Measurements from ENCODE around the gene SRGAP3.

The SRGAP3 gene

DNA sequence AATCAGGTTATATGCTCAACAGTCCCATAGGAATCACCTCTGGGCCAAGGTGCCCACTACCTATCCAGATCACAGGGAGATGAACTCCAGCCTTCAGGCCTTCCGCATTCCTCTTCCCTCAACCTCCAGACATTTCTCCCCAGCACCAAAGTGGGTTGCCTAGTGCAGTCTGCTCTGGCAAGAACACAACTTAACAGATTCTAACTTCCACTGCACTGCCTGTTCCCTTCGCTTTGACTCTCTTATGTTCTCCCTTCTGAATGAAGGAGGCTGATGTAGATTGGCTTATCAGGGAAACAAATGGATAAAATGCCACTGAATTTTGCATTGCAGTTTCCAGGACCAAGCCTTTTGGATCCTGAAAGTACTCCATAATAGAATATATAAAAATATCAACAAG is 106.3 kb downstream of the SRGAP3 start:
- no peak overlapping the region for H3K4me3 ChIP-seq
- peaks cover 8% of the 10 kb centered on the region; the same call in 1 of the 2 replicates for H3K36me3 ChIP-seq
- H4K20me1 ChIP-seq: no peaks in the 10 kb centered on the region
- no peak for TF ChIP-seq Cebpa-rat (IDR thresholded peaks at IDR 0.05)
- peaks cover 17% of the 10 kb centered on the region for H3K4me1 ChIP-seq
- no peak overlapping the region for H3K27ac ChIP-seq
- no peaks in the 10 kb centered on the region for H3K27me3 ChIP-seq
- peaks cover 30% of the 10 kb centered on the region for H3K9me3 ChIP-seq
- H3K4me2 ChIP-seq: no peak overlapping the region
- no peak overlapping the region for H3K9ac ChIP-seq

DNA sequence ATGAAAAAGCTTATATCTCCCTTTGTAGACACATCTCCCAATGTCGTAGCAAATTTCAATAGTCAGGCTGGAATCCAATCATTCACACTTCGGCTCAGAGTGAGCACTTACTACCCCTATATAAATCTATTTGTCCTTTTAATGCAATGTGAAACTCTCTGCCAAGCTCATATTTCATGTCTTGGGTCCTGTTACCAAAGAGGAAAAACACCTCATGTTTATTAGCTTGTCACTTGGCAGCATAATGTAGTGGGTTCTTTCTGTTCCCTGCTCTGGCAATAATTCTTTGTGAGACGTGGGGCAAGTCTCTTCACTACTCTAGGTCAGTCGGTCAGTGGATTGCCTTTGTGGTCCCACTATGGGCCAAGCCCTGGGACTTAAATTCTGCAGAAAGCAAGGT is 107.1 kb downstream of the SRGAP3 start:
- no peak overlapping the region for H3K4me2 ChIP-seq

DNA sequence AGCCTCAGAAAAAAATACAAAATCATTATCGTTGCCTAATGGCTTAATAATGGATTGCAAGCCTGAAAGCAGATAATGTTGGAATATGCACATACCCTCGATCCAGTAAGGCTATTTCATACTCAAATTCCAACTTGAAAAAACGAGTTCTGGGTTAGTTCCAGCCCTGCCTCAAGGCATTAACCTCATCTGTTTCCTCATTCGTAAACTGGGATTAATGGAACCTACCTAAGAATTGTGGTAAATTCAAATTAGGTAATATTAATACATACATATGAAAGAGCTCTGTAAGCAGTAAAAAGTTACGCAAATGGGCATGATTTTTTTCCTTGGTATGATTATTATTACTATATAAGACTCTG is 107.5 kb downstream of the SRGAP3 start:
- TF ChIP-seq Cebpa-rat (IDR thresholded peaks at IDR 0.05): no peak
- H3K4me1 ChIP-seq: peaks cover 8% of the 10 kb centered on the region
- H3K27me3 ChIP-seq: no peaks in the 10 kb centered on the region
- H3K4me2 ChIP-seq: no peak overlapping the region
- no peaks in the 10 kb centered on the region for H4K20me1 ChIP-seq
- H3K27ac ChIP-seq: no peak overlapping the region
- peaks cover 30% of the 10 kb centered on the region for H3K9me3 ChIP-seq
- H3K4me3 ChIP-seq: no peak overlapping the region
- H3K36me3 ChIP-seq: peaks cover 8% of the 10 kb centered on the region; the same call in 1 of the 2 replicates
- no peak overlapping the region for H3K9ac ChIP-seq

More for the DNA sequence above, 107.1 kb downstream of the SRGAP3 start:
- no peak for TF ChIP-seq Cebpa-rat (IDR thresholded peaks at IDR 0.05)
- no peaks in the 10 kb centered on the region for H4K20me1 ChIP-seq
- H3K9ac ChIP-seq: no peak overlapping the region
- no peak overlapping the region for H3K27ac ChIP-seq
- no peak overlapping the region for H3K4me3 ChIP-seq
- H3K27me3 ChIP-seq: no peaks in the 10 kb centered on the region
- peaks cover 13% of the 10 kb centered on the region for H3K4me1 ChIP-seq
- H3K36me3 ChIP-seq: peaks cover 8% of the 10 kb centered on the region; the same call in 1 of the 2 replicates
- peaks cover 30% of the 10 kb centered on the region for H3K9me3 ChIP-seq

DNA sequence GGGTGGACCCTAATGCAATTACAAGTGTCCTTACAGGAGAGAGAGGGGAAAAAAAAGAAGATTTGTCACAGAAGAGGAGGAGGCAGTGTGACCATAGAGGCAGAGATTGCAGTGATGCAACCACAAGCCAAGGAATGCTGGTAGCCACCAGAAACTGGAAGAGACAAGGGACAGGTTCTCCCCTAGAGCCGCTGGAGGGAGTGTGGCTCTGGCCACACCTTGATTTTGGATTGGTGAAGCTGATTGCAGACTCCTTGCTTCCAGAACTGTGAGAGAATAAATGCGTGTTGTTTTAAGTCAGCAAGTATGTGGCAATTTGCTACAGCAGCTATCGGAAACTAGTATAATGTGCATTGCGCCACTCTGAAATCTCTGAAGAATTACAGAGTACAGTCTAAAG is 110.1 kb downstream of the SRGAP3 start:
- H3K9me3 ChIP-seq: peaks cover 7% of the 10 kb centered on the region
- no peak for TF ChIP-seq Cebpa-rat (IDR thresholded peaks at IDR 0.05)
- no peak overlapping the region for H3K9ac ChIP-seq
- no peaks in the 10 kb centered on the region for H3K27me3 ChIP-seq
- no peak overlapping the region for H3K4me2 ChIP-seq
- no peaks in the 10 kb centered on the region for H4K20me1 ChIP-seq
- peaks cover 4% of the 10 kb centered on the region; the same call in 1 of the 2 replicates for H3K36me3 ChIP-seq
- peaks cover 5% of the 10 kb centered on the region; the same call in 1 of the 2 replicates for H3K4me1 ChIP-seq
- H3K4me3 ChIP-seq: no peak overlapping the region
- H3K27ac ChIP-seq: no peak overlapping the region

DNA sequence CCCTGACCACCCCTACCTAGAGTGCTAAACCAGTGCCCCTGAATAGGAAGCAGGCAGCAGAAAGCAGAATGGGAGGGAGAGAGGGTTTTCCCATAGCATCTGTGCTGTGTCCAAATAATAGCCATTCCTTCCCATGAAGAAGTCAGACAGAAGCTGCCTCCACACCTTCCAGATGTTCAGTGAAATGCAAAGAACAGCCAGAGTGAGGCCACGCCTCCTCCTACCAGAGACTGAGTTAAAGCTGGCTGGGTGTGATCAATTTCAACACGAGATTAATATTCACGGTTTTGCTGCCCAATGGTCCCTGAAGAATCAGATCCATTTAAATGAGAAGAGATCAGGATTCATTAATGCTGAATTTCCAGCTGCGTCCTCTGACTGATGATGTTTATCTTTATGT is 111.8 kb downstream of the SRGAP3 start:
- no peaks in the 10 kb centered on the region for H3K9me3 ChIP-seq
- no peak for TF ChIP-seq Cebpa-rat (IDR thresholded peaks at IDR 0.05)
- no peak overlapping the region for H3K27ac ChIP-seq
- H3K9ac ChIP-seq: no peak overlapping the region
- no peaks in the 10 kb centered on the region for H3K27me3 ChIP-seq
- H3K36me3 ChIP-seq: no peaks in the 10 kb centered on the region
- H4K20me1 ChIP-seq: no peaks in the 10 kb centered on the region
- no peak overlapping the region for H3K4me2 ChIP-seq
- peaks cover 5% of the 10 kb centered on the region; the same call in 1 of the 2 replicates for H3K4me1 ChIP-seq
- H3K4me3 ChIP-seq: no peak overlapping the region

DNA sequence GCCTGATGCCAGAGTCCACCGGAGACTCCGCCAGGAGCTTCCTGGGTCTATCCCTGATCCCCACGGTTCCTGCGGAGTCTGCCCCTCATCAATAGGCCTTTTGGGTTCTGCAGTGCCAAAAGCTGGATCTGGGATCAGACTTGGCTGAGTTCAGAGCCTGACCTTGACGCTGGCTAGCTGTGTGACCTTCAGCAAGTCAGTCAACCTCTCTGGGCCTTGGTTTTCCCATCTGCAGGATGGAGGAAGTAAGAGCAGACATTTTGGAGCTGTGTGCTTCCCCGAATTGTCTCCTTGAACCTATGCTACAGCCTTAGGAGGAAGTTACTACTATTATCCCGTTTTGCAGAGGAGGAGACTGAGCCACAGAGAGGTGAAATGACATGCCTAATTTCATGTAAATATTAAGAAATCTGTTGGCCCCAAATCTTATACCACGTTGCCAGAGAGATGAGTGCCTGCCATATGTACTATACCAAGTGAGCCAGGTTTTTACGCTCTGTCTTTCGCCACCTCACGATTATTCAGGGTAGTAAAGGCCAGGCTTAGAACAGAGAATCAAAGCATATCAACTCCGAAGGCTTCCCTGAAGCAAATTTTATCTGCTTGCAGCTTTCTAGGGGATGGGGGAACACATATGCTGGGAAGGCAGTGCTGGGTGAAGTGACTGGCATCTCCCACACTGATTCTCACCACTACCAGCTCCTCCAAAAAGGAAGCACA is 112.5 kb downstream of the SRGAP3 start:
- TF ChIP-seq Cebpa-rat (IDR thresholded peaks at IDR 0.05): no peak
- Histone ChIP-seq H3K9ac (no peak overlapping the region), H3K36me3 (no peaks in the 10 kb centered on the region)

DNA sequence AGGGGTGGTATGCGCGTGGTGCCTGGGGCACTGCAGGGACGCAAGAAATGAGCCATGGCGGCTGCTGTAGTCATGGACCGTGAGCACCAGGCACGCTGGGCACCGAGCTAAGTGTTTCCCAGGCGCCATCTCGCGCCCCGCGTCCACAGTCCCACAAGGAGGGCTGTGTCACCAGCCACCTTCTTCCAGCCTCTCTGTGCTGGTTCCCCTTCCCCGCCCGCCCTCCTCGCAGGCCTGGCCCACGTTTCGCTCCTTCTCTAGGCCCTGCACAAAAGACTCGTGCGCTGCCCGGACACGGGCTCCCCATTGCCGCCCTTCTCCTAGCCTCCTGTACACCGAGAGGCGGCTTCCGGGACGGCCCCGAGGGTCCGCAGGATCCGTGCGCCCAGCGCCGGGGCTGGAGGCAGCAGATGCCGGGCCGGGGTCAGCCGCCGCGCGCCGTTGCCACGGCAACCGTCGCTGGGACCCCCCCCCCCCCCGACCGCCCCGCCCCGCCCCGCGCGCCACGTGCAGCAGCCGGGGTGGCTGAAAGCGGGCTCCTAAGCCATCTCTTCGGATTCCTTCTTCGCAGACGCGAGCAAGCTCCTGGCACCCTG is 113.4 kb downstream of the SRGAP3 start:
- Histone ChIP-seq H3K36me3 (no peaks in the 10 kb centered on the region), H3K9ac (no peak overlapping the region), H3K4me1 (peaks cover 5% of the 10 kb centered on the region; the same call in 1 of the 2 replicates), H4K20me1 (no peaks in the 10 kb centered on the region), H3K27ac (no peak overlapping the region), H3K9me3 (no peaks in the 10 kb centered on the region), H3K27me3 (no peaks in the 10 kb centered on the region), H3K4me3 (no peak overlapping the region), H3K4me2 (peak overlapping the region; percentile 51)
- no peak for TF ChIP-seq Cebpa-rat (IDR thresholded peaks at IDR 0.05)

More for the DNA sequence above, 112.5 kb downstream of the SRGAP3 start:
- Histone ChIP-seq H3K4me1 (peaks cover 5% of the 10 kb centered on the region; the same call in 1 of the 2 replicates), H3K4me2 (peak overlapping the region; percentile 51), H3K9me3 (no peaks in the 10 kb centered on the region), H4K20me1 (no peaks in the 10 kb centered on the region), H3K4me3 (no peak overlapping the region), H3K27ac (no peak overlapping the region), H3K27me3 (no peaks in the 10 kb centered on the region)

DNA sequence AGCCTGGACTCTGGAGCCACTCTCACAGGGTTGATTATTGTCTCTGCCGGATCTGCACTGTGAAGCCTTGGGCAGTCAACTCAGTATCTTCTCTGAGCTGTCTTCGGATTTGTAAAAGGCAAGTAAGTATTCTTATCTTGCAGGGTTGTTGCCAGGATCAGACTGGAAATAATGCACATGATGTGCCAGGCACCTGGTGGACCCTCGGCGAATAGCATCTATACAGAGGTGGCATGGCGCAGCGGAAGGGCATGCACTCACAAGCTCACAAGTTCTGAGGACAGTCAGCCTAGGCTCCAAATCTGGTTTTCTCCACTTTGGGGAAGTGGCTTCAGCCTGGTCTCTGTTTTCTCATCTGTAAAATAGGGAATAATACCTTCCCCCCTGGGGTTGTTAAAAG is 113.9 kb downstream of the SRGAP3 start:
- Histone ChIP-seq H3K4me3 (no peak overlapping the region), H4K20me1 (no peaks in the 10 kb centered on the region), H3K9me3 (no peaks in the 10 kb centered on the region), H3K36me3 (no peaks in the 10 kb centered on the region), H3K4me2 (no peak overlapping the region), H3K9ac (no peak overlapping the region), H3K27ac (no peak overlapping the region), H3K27me3 (no peaks in the 10 kb centered on the region), H3K4me1 (peaks cover 5% of the 10 kb centered on the region; the same call in 1 of the 2 replicates)
- TF ChIP-seq Cebpa-rat (IDR thresholded peaks at IDR 0.05): no peak

DNA sequence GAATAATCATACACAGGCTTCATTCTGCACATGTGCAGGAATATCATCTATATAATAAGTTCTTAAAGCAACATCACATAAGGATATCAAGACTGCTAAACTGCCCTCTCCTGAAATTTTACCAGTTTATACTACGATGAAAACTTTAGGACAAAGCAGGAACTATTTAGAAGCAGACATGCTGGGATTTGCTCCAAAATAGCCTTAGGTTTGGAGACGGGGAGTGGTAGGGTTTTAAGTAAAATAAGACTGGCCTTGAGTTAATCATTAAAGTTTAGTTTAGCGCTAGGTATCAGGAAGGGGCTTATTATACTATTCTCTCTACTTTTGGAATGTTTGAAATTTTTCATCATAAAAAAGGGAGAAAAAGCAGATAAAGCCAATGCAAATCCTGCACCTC is 115.8 kb downstream of the SRGAP3 start:
- TF ChIP-seq Cebpa-rat (IDR thresholded peaks at IDR 0.05): no peak
- Histone ChIP-seq H3K4me3 (no peak overlapping the region), H4K20me1 (no peaks in the 10 kb centered on the region), H3K27ac (no peak overlapping the region), H3K4me1 (peaks cover 5% of the 10 kb centered on the region; the same call in 1 of the 2 replicates), H3K9ac (no peak overlapping the region), H3K36me3 (no peaks in the 10 kb centered on the region), H3K27me3 (no peaks in the 10 kb centered on the region), H3K4me2 (no peak overlapping the region), H3K9me3 (no peaks in the 10 kb centered on the region)

Measured in BLaER1 (cell line).